SK-N-MC (cell line): ENCODE measurements around the gene SLCO3A1.

Experiments used
- EZH2 ChIP-seq: fragments of 200-600 bp; sonication (generic); IDR thresholded peaks from one replicate; pipeline ENCODE4 v1.6.1; 2017; ENCODE audit warnings: antibody characterized with exemption
- FOXP2 ChIP-seq: optimal IDR thresholded peaks from 2 replicates; pipeline ENCODE3; 2011; ENCODE audit warnings: mild to moderate bottlenecking, moderate library complexity; ENCODE audit not compliant: insufficient read depth; ENCODE audit errors: extremely low read length, control extremely low read depth
- POLR2AphosphoS5 ChIP-seq: IDR thresholded peaks from 2 replicates; pipeline ENCODE4 v1.6.1; 2012; ENCODE audit warnings: mild to moderate bottlenecking, low read depth, low read length, borderline replicate concordance

DNA sequence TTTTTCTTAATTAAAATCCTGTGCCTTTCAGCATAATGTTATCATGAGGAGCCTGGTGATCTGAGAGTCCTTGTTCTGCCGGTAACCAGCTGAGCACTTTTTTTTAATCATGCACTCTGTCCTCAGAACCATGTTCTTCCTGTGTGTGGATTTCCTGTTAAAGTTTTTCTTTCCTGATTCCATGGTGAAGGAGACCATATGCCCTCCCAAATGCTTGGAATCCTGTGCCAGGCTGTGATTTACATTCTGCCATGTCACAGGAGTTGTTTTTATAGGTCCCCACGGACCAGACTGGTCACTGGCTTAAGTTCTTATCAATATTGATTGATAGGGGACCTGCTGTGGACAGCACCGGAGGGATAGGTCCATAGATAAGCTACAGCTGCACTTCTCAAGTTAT lies 257.8 kb downstream of the SLCO3A1 start:
- TF ChIP-seq POLR2AphosphoS5 = no peak
- TF ChIP-seq EZH2 = no peak
- TF ChIP-seq FOXP2 = no peak
